GM18520 (cell line): ENCODE measurements around the gene CCDC192.
"Not testable (repeated sequence)": the region's sequence is repeated elsewhere in the genome, so short reads cannot be mapped to it uniquely, and the experiment has no call there.

Experiments used
- ATAC-seq: cut with Tn5 transposase; IDR thresholded peaks from one replicate; pipeline ENCODE4 v1.9.1; 2021; ENCODE audit not compliant: unreplicated experiment

The CCDC192 gene

DNA sequence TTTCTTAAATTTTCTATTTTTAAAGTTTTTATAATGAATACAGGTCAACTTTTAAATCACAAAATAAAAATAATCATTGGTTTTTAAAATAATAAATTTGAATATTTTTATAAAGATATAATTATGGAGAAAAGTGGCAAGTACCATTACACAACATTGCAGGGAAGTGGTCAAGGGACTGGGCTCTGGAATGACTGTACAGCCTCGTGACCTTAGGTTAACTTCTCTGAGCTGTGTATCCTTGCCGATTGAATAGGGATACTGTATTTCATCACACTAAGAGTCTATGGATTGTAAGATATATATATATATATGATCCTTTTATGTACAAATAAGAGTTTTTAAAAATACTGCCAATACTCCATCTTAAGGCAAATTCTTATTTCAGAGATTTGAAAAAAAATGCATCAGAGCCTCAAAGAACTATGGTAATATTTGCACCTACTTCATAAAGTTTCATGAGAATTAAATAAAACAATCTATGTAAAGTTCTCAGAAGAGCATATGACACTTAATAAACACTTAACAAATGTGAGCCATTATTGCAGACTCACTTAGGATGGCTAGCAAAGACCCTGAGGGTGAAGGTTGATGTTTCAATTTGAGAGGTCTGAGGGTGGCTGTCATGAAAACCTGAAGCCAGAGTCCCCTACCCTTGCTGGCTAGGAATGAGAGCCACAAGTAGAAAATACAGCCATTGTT, 136.5 kb downstream of the CCDC192 start:
- peak; percentile 58 for ATAC-seq

DNA sequence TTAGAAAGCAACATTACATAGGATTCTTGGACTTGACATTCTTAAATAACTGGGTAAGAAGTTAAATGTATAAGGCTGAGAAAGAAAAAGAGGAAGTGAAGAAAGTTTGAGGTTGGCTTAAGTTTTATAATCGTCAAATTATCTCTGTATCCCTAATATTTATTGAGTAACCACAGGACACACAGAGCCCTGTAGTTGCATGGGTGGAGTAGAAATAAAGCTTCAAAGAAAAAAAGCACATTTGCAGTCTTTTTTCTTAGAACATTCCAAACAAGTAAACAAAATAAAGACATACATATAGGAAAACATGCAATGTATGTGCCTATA, 137.0 kb downstream of the CCDC192 start:
- peak; percentile 47 for ATAC-seq

DNA sequence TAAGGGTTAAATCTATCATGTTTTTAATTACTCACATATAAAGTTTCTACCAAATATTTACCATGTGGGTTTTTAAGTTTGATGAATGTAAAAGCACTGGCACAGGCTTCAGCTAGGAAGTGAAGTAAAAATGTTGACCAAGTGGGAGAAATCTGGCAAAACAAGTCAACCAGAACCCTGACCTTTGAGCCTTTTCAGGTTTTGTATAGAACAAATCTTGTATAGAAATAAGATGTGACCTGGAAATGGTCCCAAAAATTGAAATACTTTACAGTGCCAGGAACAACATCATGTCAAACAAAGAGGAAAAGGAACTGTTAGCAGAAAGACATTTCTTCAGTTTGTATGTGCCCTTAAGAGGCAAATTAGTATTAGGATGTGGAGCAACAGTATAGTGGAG, 137.6 kb downstream of the CCDC192 start:
- no peak for ATAC-seq

DNA sequence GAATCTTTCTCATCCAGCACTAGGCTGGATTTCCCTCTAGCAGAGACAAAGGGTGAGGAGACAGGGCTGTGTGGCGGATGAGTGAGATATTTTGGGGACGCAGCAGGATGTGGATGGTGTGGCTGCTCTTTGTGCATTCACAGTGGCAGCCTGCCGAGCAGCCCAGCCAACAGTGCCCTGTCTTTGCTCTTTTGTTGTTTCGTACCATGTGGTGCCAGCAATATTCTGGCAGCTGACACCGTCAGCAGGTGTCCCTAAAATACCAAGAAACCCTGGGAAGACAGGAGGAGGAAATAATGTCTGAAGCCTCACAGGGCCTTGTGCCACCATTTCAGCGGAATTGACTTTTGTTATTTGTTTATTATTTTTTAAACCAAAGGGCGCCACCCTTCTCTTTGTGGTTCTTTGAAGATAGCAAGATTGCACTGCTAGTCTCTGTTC, 141.4 kb downstream of the CCDC192 start:
- ATAC-seq, result no peak

DNA sequence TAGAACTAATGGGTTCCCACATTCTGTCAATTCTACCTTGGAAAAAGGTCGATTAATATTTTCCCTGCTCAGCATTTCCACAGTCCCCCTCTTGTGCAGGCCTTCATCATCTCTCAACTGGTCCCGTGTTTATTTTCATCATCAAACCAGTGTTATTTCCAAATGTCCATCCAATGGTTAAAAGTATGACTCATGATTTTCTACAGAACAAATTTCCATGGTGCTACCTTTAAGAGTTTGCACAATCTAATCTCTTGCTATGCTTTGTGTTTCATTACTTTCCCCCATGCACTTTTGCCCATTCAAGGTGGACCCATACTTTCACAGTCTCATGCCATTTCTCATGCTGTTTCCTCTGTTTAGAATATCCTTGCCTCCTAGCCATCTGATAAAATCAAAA, 143.7 kb downstream of the CCDC192 start:
- no peak for ATAC-seq

DNA sequence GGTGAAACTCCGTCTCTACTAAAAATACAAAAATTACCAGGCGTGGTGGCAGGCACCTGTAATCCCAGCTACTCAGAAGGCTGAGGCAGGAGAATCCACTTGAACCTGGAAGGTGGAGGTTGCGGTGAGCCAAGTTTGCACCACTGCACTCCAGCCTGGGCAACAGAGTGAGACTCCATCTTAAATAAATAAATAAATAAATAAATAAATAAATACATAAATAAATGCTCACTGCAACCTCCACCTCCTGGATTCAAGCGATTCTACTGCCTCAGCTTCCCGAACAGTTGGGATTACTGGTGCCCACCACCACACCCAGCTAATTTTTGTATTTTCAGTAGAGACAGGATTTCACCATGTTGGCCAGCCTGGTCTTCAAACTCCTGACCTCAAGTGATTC, 144.4 kb downstream of the CCDC192 start:
- ATAC-seq, result not testable (repeated sequence)

DNA sequence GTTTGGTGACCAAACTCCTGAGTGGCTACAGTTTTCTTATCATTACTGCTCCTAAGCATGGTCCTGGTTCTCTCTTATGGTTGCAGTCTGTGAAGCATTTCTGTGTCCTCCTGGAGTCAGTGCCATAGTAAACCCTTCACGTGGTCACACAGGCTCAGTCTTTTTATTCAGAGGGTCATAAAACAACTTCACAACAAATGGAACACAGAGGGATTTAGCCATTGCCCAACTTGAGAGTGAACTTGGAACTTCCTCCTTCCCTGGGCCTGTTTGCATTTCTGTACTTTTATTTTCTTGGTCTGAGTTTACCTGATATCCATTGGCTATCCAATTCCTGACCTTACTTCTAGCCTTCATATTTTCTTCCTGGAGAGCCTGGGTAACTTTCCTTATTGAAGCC, 144.9 kb downstream of the CCDC192 start:
- ATAC-seq, result no peak

DNA sequence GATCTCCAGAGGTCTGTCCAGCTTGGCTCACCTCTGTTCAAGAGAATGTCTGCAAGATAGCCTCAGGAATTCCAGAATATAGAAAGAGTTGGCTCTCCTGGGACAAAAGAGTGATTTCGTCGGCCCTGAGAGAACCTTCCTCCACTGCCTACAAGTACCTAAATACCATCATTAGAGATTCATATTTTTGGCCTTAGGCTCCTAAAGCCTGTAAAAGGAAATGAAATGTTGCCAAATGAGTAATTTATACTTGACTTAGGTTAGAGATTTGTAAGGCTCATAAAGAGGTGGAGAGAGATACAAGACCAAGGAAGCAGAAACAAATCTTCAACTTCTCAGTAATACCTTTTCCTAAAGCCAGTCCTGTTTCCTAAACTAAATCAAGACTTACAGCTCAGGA, 146.2 kb downstream of the CCDC192 start:
- ATAC-seq, result no peak

DNA sequence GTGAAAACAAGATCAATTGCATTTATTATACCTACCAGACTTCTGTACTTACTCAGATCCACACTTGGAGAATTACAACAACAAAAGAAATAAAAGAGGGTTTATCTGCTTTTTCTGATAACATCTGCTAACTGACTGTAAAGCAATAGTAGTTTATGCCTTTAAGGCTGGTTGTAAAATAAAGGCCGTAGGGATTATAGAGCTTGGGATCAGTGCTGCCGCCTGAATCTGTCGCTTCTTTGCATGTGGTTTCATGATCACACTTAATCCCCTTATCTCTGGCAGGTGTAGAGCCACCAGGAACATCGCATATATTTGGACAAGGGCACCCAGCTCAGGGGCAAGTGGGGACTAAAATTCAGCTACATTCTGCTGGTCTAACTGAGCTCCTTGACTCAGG, 146.7 kb downstream of the CCDC192 start:
- ATAC-seq, result no peak

DNA sequence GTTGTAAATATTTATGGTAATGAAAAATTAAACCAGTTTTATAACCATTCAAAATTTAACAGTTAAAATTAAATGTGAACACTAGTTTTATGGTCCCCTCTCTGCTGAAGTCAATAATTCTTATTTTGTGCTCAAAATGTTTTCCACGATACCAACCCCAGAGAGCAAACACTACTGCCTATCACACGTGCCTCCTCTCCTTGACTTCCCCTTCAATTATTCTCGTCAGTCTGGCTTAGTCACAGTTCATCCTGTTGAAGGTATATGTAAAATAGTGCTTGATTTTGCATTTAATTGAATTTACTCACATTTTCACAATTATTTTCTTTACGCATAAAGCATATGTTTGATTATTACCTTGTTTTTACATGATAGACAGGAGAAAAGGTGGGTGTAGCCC, 148.8 kb downstream of the CCDC192 start:
- no peak for ATAC-seq

DNA sequence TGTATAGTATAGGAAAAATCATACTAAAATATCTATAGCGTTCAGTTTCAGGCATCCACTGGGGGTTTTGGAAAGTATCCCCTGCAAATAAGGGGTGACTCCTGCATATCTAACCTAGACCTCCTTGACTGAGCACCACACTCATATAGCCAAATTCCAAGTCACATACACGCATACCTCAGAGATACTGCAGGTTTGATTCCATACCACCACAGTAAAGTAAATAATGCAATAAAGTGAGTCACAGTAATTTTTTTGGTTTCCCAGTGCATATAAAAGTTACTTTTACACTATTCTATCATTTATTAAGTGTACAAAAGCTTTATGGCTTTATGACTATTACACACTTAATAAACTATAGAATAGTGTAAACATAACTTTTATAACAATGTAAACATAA, 151.3 kb downstream of the CCDC192 start:
- ATAC-seq, result no peak

DNA sequence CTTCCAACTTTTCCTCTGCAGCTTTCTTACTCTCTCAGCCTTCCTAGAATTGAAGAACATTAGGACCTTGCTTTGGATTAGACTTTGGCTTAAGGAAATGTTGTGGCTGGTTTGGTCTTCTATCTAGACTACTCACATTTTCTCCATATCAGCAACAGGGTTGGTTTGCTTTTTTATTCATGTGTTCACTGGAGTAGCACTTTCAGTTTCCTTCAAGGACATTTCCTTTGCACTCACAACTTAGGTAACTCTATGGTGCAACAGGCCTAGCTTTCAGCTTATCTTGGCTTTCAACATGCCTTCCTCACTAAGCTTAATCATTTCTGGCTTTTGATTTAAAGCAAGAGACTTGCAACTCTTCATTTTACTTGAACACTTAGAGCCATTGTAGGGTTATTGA, 153.1 kb downstream of the CCDC192 start:
- ATAC-seq, result no peak

DNA sequence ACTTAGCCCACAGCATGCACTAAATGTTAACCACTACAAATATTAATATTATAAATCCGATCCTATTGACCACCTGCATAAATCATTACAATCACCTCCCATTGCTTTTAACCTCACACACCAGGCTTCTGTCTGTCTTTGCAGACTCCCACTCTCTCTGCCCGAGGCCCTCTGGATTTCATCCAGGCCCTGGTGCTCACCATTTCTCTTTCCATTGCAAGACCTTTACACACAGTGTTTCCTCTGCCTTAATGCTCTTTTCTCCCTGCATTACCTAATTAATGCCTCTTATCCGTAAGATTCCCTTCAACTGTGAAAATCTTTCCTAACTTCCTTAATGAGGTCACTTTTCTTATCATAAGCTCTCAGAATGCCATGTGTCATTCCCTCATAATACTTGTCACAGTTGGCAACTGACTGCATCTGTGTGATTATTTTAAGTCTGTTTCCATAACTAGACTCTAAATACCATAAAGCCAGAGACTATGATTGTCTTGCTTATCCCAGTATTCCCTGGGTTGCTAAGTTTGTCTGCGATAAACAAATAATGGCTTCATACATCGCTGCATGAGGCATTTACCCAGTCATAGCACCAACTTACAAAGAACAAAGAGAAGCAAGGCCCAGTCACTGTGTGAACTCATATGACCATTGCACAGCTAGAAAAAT, 155.1 kb downstream of the CCDC192 start:
- ATAC-seq, result no peak

DNA sequence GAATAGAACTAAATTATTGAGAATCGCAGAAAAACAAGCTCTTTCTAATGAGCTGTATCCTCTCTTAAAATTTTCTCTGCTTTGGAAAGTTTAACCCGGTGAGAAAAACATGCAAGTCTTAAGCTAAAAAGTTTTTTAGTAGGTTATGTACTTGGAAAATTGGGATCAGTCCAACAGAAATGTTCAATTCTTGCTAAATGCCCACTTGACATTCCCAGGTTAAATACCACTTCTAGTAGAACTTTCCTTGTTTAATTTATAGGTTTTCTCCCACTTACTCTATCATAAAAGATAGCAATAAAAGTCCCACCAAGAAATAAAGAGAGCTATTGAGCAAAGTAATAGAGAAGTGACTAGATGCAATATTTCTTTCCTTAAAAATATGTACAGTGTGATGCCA, 157.1 kb downstream of the CCDC192 start:
- no peak for ATAC-seq

DNA sequence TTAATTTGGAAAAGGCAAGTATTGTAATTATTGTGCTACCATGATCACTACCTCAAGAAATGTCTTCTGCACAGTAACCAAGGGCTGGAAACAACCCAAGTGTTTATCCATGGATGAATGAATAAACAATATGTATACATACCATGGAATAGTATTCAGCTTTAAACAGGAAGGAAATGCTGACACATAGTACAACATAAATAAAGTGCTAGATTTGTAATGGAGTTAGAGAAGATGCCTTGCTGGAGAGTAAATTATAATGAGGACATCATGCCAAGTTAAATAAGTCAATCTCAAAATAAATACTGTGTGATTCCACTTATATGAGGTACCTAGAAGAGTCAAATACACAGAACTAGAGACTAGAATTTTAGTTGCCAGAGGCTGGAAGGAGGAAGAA, 160.0 kb downstream of the CCDC192 start:
- no peak for ATAC-seq

DNA sequence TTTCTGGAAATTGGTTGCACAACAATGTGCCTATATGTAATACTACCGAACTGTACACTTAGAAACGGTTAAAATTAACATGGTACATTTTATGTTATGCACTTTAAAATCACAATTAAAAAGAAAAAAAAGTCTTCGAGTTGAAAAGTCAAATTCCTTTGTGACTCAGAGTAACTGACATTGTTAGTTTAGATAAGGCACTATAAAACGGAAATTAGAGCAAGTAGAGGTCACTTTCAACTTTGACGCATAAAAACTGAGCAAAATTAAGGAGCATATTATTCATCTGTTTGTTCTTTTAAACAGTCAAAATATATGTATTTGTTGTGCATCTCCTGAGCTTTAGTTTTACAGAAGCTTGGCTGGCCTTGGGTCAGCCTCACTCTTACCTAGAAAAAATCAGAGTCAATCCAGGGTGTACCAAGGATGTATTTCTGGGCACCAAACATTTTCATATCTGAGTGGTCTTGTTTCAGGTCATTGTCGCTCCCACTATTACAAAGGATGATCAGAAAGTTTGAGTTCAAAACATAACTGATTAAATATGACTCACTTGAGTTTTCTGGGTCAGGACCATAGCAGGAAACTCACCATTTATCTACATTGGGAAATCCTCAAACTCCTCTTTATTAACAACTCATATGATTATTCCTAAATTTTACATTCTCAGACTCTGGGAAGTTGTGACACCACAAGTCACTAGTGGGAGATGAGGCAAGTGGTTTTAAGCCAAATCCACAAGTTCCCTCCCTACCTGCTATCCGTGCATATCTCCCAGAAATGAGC, 160.6 kb downstream of the CCDC192 start:
- no peak for ATAC-seq

DNA sequence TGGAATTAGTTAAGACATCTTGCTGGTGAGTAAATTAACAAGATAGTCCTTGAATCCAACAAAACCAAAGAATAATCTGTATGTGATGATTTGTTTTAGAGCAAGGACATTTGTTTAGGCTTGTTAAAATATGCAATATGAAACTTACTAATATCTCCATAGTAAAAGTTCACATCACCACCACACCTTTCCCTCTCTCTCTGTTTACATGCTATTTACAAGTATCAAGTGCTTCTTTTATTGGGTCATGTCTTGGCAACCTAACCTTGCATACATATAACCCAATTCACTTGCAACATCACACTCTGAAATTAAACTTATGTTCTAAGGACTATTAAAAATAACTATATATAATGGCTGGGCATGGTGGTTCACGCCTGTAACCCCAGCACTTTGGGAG, 161.3 kb downstream of the CCDC192 start:
- no peak for ATAC-seq

DNA sequence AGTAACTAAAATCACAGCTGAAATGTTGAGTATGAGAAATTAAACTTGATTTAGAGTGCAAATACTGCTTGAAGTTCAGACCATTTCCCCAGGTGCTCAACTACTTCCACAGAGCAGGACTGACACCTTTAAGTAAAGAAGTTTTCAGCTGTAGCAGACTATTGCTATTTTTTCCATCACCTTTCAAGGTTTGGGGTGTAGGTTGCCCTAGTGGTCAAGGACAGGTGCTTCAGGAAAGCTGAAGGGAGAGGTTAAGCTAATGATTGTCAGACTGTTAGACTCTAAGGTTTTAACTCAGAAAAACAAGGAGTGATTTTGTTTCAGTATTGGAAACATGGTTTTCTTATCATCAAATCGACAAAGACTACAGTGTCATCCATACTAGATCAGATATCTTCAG, 162.1 kb downstream of the CCDC192 start:
- no peak for ATAC-seq

DNA sequence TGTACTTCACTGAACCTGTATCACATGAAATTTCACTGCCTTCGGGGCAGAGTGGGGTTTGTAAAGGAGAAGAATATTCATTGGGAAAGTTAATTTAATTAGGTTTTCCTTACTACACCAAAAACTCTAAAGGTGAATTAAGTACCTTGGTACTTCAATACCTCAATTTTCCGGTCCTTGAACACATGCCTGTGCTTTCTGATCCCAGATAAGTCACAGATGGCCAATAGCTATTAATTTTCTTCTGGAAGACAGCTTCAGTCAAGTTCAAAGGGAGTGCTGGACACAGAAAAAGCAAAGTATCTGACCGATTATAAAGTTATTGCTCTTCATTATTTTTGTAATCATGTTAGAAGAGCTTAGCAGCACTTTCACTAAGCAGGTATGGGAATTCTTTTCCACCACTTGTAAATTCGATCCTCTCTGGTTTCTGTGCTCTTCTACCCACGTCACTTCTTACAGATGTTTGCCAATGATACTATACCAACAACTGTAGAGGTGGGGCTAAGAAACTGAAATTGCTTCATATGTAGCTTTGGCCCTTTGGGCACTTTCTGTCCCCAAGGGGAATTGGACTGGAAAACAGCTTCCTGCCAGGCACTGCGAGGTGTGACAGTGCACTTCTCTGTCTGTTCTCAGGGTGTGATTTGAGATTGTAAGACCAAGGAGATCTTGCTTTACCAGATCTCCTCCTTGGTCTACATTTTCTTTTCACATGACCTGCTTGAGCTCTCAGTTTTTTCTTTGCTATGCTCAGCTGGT, 164.0 kb downstream of the CCDC192 start:
- ATAC-seq, result no peak

DNA sequence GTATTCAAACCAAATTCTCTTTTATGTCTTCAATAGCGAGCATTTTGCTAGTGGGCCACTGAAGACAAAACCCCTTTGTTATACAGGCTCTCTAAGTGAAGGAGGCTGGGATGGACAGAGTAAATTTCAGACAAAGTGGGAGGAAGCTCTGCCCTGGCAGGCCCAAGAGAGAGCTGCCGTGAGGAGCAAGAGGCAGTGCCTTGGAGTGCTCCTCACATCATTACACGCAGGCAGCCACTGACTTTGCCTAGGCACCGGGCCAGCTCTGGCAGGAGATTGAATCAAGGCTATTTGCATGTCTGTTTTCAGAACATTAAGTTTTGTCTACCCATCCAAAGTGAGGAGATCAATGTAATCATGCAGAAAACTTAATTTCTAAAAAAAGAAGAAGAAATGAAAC, 167.7 kb downstream of the CCDC192 start:
- peak; percentile 35 for ATAC-seq

DNA sequence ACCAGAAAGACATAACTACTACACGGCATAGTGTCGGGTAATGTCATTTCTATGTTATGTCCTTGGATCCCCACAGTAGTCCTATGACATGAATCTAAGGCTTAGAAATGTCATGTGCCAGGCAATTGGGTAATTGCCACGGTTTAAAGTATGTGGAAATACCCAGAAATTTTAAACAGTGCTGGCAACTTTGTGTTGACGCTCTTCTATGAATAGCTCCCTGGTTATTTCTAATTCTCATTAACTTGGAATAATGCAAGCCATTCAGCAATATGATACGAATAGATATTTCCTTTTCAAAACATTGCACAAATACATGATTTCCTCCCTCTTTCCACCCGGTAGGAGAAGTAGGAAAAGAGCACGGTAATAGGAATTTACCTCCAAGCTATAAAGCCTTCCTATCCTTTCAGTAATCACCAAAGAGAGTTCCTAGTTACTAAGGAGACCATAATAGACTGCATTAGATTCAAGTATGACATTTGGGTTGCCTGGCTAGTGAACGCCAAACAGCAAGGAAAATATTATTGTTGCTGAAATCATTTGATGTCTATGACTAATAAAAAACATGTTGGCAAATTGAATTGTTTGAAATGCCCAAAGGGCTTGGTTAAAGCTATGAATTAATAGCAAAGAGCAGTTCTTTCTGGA, 168.4 kb downstream of the CCDC192 start:
- no peak for ATAC-seq
